ENCODE data around the gene WAC.

The WAC gene

GRCh38 chr10:28661035-28661434, 128.1 kb downstream of the WAC start:
- in situ Hi-C loops (cut with HindIII; ENCODE audit: low sequenced_read_pairs): no loop called here

- in situ Hi-C loops (cut with HindIII; ENCODE audit: low sequenced_read_pairs): no loop called here
These were observed 130.9 kb downstream of the WAC start for GRCh38 chr10:28663576-28664368.

- in situ Hi-C loops (cut with HindIII; ENCODE audit: low sequenced_read_pairs): no loop called here
These were observed 131.4 kb downstream of the WAC start for GRCh38 chr10:28664369-28664740.

GRCh38 chr10:28666751-28667467, 134.0 kb downstream of the WAC start:
- in situ Hi-C loops (cut with HindIII; ENCODE audit: low sequenced_read_pairs): no loop called here

- in situ Hi-C loops (cut with HindIII; ENCODE audit: low sequenced_read_pairs): no loop called here
These were observed 135.7 kb downstream of the WAC start for GRCh38 chr10:28668363-28669226.

GRCh38 chr10:28669227-28670173, 136.6 kb downstream of the WAC start:
- in situ Hi-C loops (cut with HindIII; ENCODE audit: low sequenced_read_pairs): no loop called here

Measured in DLD1 (cell line).